GM12874 (cell line): ENCODE measurements around the gene ZNF511.

Experiments
- TF ChIP-seq, protein P1 (sequence below): IDR thresholded peaks from 2 replicates; pipeline ENCODE4 v1.5.1; 2011; ENCODE audit warnings: low read depth, mild to moderate bottlenecking, control low read depth, low read length, moderate library complexity; ENCODE audit not compliant: insufficient read depth

Gene ZNF511

GRCh38 chr10:133266056-133266795 lies 42.5 kb upstream of the ZNF511 start:
- TF ChIP-seq, protein P1, sequence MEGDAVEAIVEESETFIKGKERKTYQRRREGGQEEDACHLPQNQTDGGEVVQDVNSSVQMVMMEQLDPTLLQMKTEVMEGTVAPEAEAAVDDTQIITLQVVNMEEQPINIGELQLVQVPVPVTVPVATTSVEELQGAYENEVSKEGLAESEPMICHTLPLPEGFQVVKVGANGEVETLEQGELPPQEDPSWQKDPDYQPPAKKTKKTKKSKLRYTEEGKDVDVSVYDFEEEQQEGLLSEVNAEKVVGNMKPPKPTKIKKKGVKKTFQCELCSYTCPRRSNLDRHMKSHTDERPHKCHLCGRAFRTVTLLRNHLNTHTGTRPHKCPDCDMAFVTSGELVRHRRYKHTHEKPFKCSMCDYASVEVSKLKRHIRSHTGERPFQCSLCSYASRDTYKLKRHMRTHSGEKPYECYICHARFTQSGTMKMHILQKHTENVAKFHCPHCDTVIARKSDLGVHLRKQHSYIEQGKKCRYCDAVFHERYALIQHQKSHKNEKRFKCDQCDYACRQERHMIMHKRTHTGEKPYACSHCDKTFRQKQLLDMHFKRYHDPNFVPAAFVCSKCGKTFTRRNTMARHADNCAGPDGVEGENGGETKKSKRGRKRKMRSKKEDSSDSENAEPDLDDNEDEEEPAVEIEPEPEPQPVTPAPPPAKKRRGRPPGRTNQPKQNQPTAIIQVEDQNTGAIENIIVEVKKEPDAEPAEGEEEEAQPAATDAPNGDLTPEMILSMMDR: no peak

- TF ChIP-seq, protein P1: no peak
Observed at GRCh38 chr10:133267293-133267692, 41.4 kb upstream of the ZNF511 start.

- TF ChIP-seq, protein P1: no peak
Observed at GRCh38 chr10:133267829-133268228, 40.9 kb upstream of the ZNF511 start.

GRCh38 chr10:133268532-133268931 lies 40.2 kb upstream of the ZNF511 start:
- TF ChIP-seq, protein P1: no peak

DNA sequence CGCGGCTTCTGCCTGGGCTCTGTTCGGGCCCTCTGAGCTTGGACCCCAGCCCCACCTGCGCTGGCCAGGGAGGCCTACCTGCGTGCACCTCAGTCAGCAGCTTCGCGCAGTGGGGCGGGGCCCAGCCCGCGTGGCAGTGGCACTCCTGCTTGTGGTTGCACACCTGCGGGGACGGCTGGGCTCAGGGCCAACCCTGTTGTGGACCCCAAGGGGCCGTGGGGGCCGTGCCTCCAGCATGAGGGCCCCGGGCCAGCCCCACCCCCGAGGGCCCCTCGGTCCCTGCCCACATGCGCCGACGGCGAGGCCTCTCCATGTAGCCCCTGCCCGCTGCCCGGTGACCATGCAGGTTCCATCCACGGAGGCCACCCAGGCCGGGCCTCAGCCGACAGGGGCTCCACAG lies 39.3 kb upstream of the ZNF511 start:
- TF ChIP-seq, protein P1: no peak

- TF ChIP-seq, protein P1: no peak
Observed at GRCh38 chr10:133270204-133270603, 38.5 kb upstream of the ZNF511 start.

- TF ChIP-seq, protein P1: no peak
Observed at GRCh38 chr10:133270773-133271297, 37.9 kb upstream of the ZNF511 start.
